Measurements from ENCODE around the gene ABCA6. TPM values are rescaled to one million over a fixed set of nuclear protein-coding genes. Genes with fewer than 3 reads are reported as not detected.
"Not testable (repeated sequence)": the region's sequence is repeated elsewhere in the genome, so short reads cannot be mapped to it uniquely, and the experiment has no call there.

The ABCA6 gene
- total RNA-seq, 1 experiment from 2014 or later = 0.17 TPM

DNA sequence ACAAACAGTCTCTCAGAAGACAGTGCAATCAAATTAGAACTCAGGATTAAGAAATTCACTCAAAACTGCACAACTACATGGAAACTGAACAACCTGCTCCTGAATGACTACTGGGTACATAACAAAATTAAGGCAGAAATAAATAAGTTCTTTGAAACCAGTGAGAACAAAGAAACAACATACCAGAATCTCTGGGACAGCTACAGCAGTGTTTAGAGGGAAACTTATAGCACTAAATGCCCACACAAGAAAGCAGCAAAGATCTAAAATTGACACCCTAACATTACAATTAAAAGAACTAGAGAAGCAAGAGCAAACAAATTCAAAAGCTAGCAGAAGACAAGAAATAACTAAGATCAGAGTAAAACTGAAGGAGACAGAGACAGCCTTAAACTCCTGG is 68.3 kb downstream of the ABCA6 start:
- DNase-seq (ENCODE audit: low read depth) = not testable (repeated sequence)

- not testable (repeated sequence) for DNase-seq (ENCODE audit: low read depth)
Observed at GRCh38 chr17:69072803-69073256, 68.9 kb downstream of the ABCA6 start.

GRCh38 chr17:69071233-69071586 is 70.5 kb downstream of the ABCA6 start:
- not testable (repeated sequence) for DNase-seq (ENCODE audit: low read depth)

DNA sequence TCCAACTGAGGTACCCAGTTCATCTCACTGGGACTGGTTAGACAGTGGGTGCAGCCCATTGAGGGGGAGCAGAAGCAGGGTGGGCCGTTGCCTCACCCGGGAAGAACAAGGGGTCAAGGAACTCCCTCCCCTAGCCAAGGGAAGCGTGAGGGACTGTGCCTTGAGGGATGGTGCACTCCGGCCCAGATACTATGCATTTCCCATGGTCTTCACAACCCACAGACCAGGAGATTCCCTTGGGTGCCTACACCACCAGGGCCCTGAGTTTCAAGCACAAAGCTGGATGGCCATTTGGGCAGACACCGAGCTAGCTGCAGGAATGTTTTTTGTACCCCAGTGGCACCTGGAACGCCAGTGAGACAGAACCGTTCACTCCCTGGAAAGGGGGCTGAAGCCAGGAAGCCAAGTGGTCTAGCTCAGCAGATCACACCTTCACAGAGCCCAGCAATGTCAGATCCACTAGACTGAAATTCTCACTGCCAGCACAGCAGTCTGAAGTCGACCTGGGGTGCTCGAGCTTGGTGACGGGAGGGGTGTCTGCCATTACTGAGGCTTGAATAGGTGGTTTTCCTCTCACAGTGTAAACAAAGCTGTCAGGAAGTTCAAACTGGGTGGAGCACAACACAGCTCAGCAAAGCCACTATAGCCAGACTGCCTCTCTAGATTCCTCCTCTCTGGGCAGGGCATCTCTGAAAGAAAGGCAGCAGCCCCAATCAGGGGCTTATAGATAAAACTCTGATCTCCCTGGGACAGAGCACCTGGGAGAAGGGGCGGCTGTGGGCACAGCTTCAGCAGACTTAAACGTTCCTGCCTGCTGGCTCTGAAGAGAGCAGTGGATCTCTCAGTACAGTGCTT is 71.1 kb downstream of the ABCA6 start:
- DNase-seq (ENCODE audit: low read depth) = not testable (repeated sequence)

GRCh38 chr17:69069226-69069750 is 72.4 kb downstream of the ABCA6 start:
- no peak for DNase-seq (ENCODE audit: low read depth)

DNA sequence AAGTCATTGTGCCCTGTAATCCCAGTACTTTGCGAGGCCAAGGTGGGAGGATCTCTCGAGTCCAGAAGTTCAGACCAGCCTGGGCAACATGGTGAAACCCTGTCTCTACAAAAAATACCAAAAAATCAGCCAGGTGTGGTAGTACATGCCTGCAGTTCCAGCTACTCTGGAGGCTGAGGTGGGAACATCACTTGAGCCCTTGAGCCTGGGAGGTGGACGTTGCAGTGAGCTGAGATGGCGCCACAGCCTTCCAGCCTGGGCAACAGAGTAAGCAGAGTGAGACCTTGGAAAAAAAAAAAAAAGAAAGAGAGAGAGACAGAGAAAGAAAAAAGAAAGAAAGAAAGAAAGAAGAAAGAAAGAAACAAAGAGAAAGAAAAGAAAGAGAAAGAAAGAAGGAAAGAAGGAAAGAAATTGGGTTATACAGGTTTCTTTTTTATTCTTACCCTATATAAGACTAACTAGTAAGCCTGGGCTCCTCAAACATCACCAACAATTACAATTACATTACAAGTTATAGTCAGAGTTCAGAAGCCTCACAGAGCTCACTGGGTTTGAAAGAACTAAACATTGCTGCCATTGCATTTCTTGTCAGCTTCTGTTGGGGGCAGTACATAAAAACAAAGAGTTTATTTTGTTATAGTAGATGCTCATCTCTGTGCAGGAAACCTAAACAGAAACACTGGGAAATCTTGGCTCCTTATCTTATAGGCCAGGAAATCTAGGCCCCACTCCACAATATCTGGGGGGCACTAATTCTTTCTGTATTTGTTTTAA is 74.2 kb downstream of the ABCA6 start:
- no peak for DNase-seq (ENCODE audit: low read depth)

GRCh38 chr17:69066482-69066881 is 75.2 kb downstream of the ABCA6 start:
- DNase-seq (ENCODE audit: low read depth) = no peak

DNA sequence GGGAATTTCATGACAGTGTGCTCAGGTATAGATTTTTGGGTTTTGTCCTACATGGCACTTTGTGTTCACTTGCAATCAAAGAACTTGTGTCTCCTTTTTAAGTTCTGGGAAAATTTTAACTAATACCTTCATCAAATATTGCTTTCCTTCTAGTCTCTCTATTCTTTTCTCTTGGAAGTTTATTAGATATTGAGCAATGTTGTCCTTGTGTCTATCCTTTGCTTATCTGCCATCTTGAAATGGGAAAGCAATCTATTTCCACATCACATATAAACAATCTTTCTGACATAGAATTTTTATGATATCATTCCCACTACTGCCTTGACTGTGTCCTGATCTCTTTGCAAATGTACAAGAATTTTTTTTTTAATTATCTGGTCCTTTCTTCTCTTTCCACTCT is 76.6 kb downstream of the ABCA6 start:
- DNase-seq (ENCODE audit: low read depth) = no peak

GRCh38 chr17:69064476-69064875 is 77.2 kb downstream of the ABCA6 start:
- DNase-seq (ENCODE audit: low read depth) = no peak

DNA sequence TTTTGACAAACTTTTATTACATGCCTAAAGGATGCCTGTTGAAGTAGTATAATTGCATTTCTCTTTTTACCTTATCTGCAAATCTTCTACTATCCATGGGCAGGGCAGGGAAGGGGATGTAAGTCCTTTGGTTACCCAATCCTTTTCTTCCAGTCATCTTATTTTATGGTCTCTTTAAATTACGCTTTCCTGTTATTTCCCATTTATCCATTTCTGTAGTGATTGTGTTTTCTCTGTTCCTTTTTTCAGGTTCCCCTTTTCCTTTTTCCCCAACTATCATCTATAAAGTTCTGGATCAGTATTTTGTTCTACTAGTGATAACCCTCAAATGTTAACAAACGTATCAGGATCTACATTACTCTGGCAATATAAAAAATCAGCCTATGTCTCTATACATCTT is 77.7 kb downstream of the ABCA6 start:
- no peak for DNase-seq (ENCODE audit: low read depth)

GRCh38 chr17:69062860-69063581 is 78.7 kb downstream of the ABCA6 start:
- DNase-seq (ENCODE audit: low read depth) = no peak

- no peak for DNase-seq (ENCODE audit: low read depth)
Observed at GRCh38 chr17:69061721-69062556, 79.8 kb downstream of the ABCA6 start.

DNA sequence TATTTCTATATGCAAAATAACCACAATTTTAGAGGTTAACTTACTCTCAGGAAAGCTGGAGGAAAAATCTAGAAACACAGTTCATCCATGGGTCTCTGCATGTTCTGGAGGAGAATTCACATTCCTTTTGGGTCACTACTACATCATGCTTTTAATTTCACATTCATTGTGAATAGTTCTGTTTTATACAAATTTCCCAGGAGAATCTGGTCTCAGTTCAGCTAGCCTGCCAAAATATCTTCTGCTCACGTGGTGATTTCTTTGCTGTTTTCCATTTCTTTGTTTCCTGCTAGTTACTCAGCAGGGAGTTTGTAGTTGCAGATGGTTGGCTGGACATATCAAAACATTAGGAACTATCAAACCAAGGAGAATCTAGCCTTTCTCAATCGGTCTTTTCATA is 80.9 kb downstream of the ABCA6 start, which contains the start of gene ABCA9:
ABCA9 (minus strand) TSS at position 106 of the 400 bp plus-strand sequence. CDS start 9,801 bp downstream, outside the sequence.
- DNase-seq (ENCODE audit: low read depth) = peak; percentile 17

- no peak for DNase-seq (ENCODE audit: low read depth)
Observed at GRCh38 chr17:69059458-69060175, 82.1 kb downstream of the ABCA6 start.

DNA sequence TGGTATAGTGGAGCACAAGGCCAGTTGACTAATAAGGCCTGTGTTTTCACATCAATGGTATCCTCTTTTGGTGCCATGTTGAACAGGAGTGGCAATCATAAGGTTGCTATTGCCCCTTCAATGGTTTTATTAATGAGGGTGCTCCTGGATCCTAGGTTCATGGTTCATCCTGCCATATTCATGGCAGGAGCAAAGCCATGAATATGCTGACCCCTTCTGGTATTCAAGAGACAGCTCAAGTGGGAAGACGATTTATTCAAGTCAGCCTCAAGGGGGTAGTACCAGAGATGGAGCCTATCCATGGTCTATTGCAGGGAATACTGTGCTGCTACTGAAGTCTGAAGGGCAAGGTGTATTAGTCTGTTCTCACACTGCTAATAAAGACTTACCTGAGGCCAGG is 83.5 kb downstream of the ABCA6 start:
- DNase-seq (ENCODE audit: low read depth) = no peak

- no peak for DNase-seq (ENCODE audit: low read depth)
Observed at GRCh38 chr17:69057280-69057679, 84.4 kb downstream of the ABCA6 start.

GRCh38 chr17:69056179-69056823 is 85.4 kb downstream of the ABCA6 start:
- DNase-seq (ENCODE audit: low read depth) = no peak

DNA sequence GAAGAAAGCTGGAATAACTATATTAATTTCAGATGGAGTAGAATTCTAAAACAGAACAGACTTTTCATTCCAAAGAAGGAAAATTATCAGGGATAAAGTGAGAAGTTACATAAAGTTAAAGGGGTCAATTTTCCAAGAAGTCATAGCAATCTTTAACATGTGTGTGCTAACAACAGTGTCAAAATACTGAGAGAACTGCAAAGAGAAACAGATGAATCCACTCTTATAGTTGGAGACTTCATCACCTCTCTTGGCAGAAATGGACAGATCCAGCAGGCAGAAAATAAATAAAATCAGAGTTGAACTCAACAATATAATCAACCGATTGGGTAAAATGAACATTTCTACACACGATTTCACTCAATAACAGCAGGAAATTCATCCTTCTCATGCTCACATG is 86.4 kb downstream of the ABCA6 start:
- DNase-seq (ENCODE audit: low read depth) = no peak

DNA sequence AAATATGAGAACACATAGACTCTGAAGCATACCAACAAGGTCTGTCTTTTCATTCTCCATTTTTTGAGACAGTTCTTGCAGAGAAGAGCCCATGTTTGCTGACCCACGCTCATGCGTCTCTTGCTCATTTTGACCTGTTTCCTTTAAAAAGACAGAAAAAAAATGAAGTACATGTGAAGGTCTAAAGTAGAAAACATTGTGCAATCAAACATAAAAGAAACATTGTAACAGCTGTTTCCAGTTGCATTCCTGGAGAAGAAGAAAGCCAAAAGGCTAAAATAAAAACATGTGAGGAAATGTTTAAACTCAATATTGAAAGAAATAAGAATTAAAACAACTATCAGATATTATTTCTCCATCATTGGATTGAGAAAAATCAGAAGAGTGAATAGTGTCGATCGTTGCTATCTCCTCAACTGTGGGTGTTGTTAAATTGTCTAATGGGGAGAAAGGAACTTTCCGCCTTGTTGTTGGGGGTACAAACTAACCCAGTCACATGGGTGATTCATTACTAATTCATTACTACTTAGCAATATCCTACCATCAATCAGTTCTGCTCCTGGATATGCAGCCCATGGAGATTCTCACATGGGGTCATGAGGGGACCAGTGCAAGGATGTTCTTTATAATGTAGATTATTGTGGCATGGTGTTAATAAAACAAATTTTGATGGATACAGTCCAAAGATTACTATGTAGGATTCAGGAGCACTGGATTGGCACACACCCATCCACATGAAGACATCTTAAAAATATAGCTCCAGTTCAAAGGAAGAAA is 90.5 kb downstream of the ABCA6 start:
- DNase-seq (ENCODE audit: low read depth) = peak; percentile 8
